Measurements from ENCODE around the gene KCNC4.
A peak's percentile ranks its signal among the peaks of the same experiment; 100 is the strongest.

Gene KCNC4

GRCh38 chr1:110176299-110176956, 33.7 kb upstream of the KCNC4 start:
- H3K27ac ChIP-seq (ENCODE audit: insufficient read depth in 1 of 2, low read depth in 1 of 2, low read length in 2 of 2, poor library complexity in 1 of 2, severe bottlenecking in 2 of 2): no peak overlapping the region
- H3K36me3 ChIP-seq (ENCODE audit: control insufficient read depth in 4 of 4, insufficient read depth in 4 of 4, low read length in 3 of 4): no peaks in the 10 kb centered on the region
- peaks cover 0 to 10% (median 4%) of the 10 kb centered on the region in 4 experiments for H3K4me1 ChIP-seq (ENCODE audit: control extremely low read depth in 1 of 4, control insufficient read depth in 4 of 4, insufficient read depth in 4 of 4, low read length in 3 of 4)
- no peak overlapping the region for H3K4me3 ChIP-seq (ENCODE audit: control insufficient read depth in 1 of 7, extremely low read depth in 1 of 7, insufficient read depth in 4 of 7, low read depth in 2 of 7, low read length in 6 of 7)
- ChIA-PET POLR2A (no interaction called here), CTCF (interaction anchor here (1.1 to 1.7 kb wide), 4 partner anchors 17 to 900 kb away, joined by 3 to 5 read pairs (median 4); no protein-coding TSS in a partner anchor)
- peak; percentile 47 to 79 (median 78) for DNase-seq
- peaks cover 0 to 3% (median 0%) of the 10 kb centered on the region in 5 experiments for H3K9me3 ChIP-seq (ENCODE audit: control extremely low read depth in 1 of 5, control insufficient read depth in 4 of 5, insufficient read depth in 2 of 5, low read depth in 1 of 5, low read length in 4 of 5)
- WGBS (ENCODE audit: insufficient coverage): 55% methylated on average over 7 of the region's 9 CpGs
- H3K27me3 ChIP-seq (replicated peaks in 2 of 5; ENCODE audit: control insufficient read depth in 4 of 5, insufficient read depth in 5 of 5, low read length in 4 of 5): peaks cover 0 to 7% (median 3%) of the 10 kb centered on the region in 5 experiments

- POLR2A ChIA-PET: no interaction called here
- Histone ChIP-seq H3K27me3 (replicated peaks in 2 of 5; ENCODE audit: control insufficient read depth in 4 of 5, insufficient read depth in 5 of 5, low read length in 4 of 5) (peaks cover 0 to 9% (median 5%) of the 10 kb centered on the region in 5 experiments), H3K36me3 (ENCODE audit: control insufficient read depth in 4 of 4, insufficient read depth in 4 of 4, low read length in 3 of 4) (no peaks in the 10 kb centered on the region), H3K4me1 (ENCODE audit: control extremely low read depth in 1 of 4, control insufficient read depth in 4 of 4, insufficient read depth in 4 of 4, low read length in 3 of 4) (peaks cover 0 to 10% (median 4%) of the 10 kb centered on the region in 4 experiments), H3K4me3 (ENCODE audit: control insufficient read depth in 1 of 7, extremely low read depth in 1 of 7, insufficient read depth in 4 of 7, low read depth in 2 of 7, low read length in 6 of 7) (no peak overlapping the region), H3K9me3 (ENCODE audit: control extremely low read depth in 1 of 5, control insufficient read depth in 4 of 5, insufficient read depth in 2 of 5, low read depth in 1 of 5, low read length in 4 of 5) (peaks cover 0 to 3% (median 0%) of the 10 kb centered on the region in 5 experiments), H3K27ac (ENCODE audit: insufficient read depth in 1 of 2, low read depth in 1 of 2, low read length in 2 of 2, poor library complexity in 1 of 2, severe bottlenecking in 2 of 2) (no peak overlapping the region)
- DNase-seq: no peak
- CTCF ChIA-PET: interaction anchor here (1.3 kb wide), 1 partner anchor 283 kb away, joined by 3 read pairs; no protein-coding TSS in a partner anchor
- 95% methylated on average over 3 of the region's 4 CpGs for WGBS (ENCODE audit: insufficient coverage)
These were observed 32.3 kb upstream of the KCNC4 start for GRCh38 chr1:110177775-110178174.

GRCh38 chr1:110183642-110184167, 26.4 kb upstream of the KCNC4 start:
- Histone ChIP-seq H3K27me3 (replicated peaks in 2 of 5; ENCODE audit: control insufficient read depth in 4 of 5, insufficient read depth in 5 of 5, low read length in 4 of 5) (peaks cover 0 to 23% (median 13%) of the 10 kb centered on the region in 5 experiments), H3K4me3 (ENCODE audit: control insufficient read depth in 1 of 7, extremely low read depth in 1 of 7, insufficient read depth in 4 of 7, low read depth in 2 of 7, low read length in 6 of 7) (no peak overlapping the region), H3K36me3 (ENCODE audit: control insufficient read depth in 4 of 4, insufficient read depth in 4 of 4, low read length in 3 of 4) (no peaks in the 10 kb centered on the region), H3K4me1 (ENCODE audit: control extremely low read depth in 1 of 4, control insufficient read depth in 4 of 4, insufficient read depth in 4 of 4, low read length in 3 of 4) (no peaks in the 10 kb centered on the region), H3K27ac (ENCODE audit: insufficient read depth in 1 of 2, low read depth in 1 of 2, low read length in 2 of 2, poor library complexity in 1 of 2, severe bottlenecking in 2 of 2) (no peak overlapping the region), H3K9me3 (ENCODE audit: control extremely low read depth in 1 of 5, control insufficient read depth in 4 of 5, insufficient read depth in 2 of 5, low read depth in 1 of 5, low read length in 4 of 5) (peaks cover 0 to 3% (median 0%) of the 10 kb centered on the region in 5 experiments)
- POLR2A ChIA-PET: no interaction called here
- CTCF ChIA-PET: interaction anchor here (1.0 to 1.4 kb wide), 2 partner anchors 13 to 17 kb away, joined by 3 to 5 read pairs; no protein-coding TSS in a partner anchor
- 94% methylated on average over 11 of the region's 12 CpGs for WGBS (ENCODE audit: insufficient coverage)
- DNase-seq: no peak

GRCh38 chr1:110184446-110184845, 25.7 kb upstream of the KCNC4 start:
- Histone ChIP-seq H3K36me3 (ENCODE audit: control insufficient read depth in 4 of 4, insufficient read depth in 4 of 4, low read length in 3 of 4) (no peaks in the 10 kb centered on the region), H3K4me3 (ENCODE audit: control insufficient read depth in 1 of 7, extremely low read depth in 1 of 7, insufficient read depth in 4 of 7, low read depth in 2 of 7, low read length in 6 of 7) (no peak overlapping the region), H3K9me3 (ENCODE audit: control extremely low read depth in 1 of 5, control insufficient read depth in 4 of 5, insufficient read depth in 2 of 5, low read depth in 1 of 5, low read length in 4 of 5) (no peaks in the 10 kb centered on the region), H3K4me1 (ENCODE audit: control extremely low read depth in 1 of 4, control insufficient read depth in 4 of 4, insufficient read depth in 4 of 4, low read length in 3 of 4) (no peaks in the 10 kb centered on the region), H3K27ac (ENCODE audit: insufficient read depth in 1 of 2, low read depth in 1 of 2, low read length in 2 of 2, poor library complexity in 1 of 2, severe bottlenecking in 2 of 2) (no peak overlapping the region), H3K27me3 (replicated peaks in 2 of 5; ENCODE audit: control insufficient read depth in 4 of 5, insufficient read depth in 5 of 5, low read length in 4 of 5) (peaks cover 0 to 23% (median 13%) of the 10 kb centered on the region in 5 experiments)
- no peak for DNase-seq
- ChIA-PET POLR2A (no interaction called here), CTCF (interaction anchor here (1.0 kb wide), 1 partner anchor 16 kb away, joined by 3 read pairs; no protein-coding TSS in a partner anchor)
- 100% methylated on average over 1 of the region's 5 CpGs for WGBS (ENCODE audit: insufficient coverage)

- Histone ChIP-seq H3K36me3 (ENCODE audit: control insufficient read depth in 4 of 4, insufficient read depth in 4 of 4, low read length in 3 of 4) (no peaks in the 10 kb centered on the region), H3K27ac (ENCODE audit: insufficient read depth in 1 of 2, low read depth in 1 of 2, low read length in 2 of 2, poor library complexity in 1 of 2, severe bottlenecking in 2 of 2) (no peak overlapping the region), H3K9me3 (ENCODE audit: control extremely low read depth in 1 of 5, control insufficient read depth in 4 of 5, insufficient read depth in 2 of 5, low read depth in 1 of 5, low read length in 4 of 5) (no peaks in the 10 kb centered on the region), H3K4me1 (ENCODE audit: control extremely low read depth in 1 of 4, control insufficient read depth in 4 of 4, insufficient read depth in 4 of 4, low read length in 3 of 4) (no peaks in the 10 kb centered on the region), H3K27me3 (replicated peaks in 2 of 5; ENCODE audit: control insufficient read depth in 4 of 5, insufficient read depth in 5 of 5, low read length in 4 of 5) (peaks cover 0 to 23% (median 13%) of the 10 kb centered on the region in 5 experiments), H3K4me3 (ENCODE audit: control insufficient read depth in 1 of 7, extremely low read depth in 1 of 7, insufficient read depth in 4 of 7, low read depth in 2 of 7, low read length in 6 of 7) (no peak overlapping the region)
- peak in 1 of 3 donors; percentile 8 for DNase-seq
- ChIA-PET CTCF (interaction anchor here (0.9 kb wide), 1 partner anchor 127 kb away, joined by 3 read pairs; no protein-coding TSS in a partner anchor), POLR2A (no interaction called here)
- WGBS (ENCODE audit: insufficient coverage): 70% methylated on average over 10 of the region's 10 CpGs
These were observed 24.9 kb upstream of the KCNC4 start for GRCh38 chr1:110185181-110185580.

GRCh38 chr1:110186558-110186957, 23.6 kb upstream of the KCNC4 start:
- 95% methylated on average over 2 of the region's 5 CpGs for WGBS (ENCODE audit: insufficient coverage)
- CTCF ChIA-PET: interaction anchor here (1.2 to 2.0 kb wide), 4 partner anchors 8 to 127 kb away, joined by 3 to 4 read pairs (median 3); no protein-coding TSS in a partner anchor
- H3K4me1 ChIP-seq (ENCODE audit: control extremely low read depth in 1 of 4, control insufficient read depth in 4 of 4, insufficient read depth in 4 of 4, low read length in 3 of 4): no peaks in the 10 kb centered on the region

More at GRCh38 chr1:110186558-110186957, 23.6 kb upstream of the KCNC4 start:
- POLR2A ChIA-PET: no interaction called here
- no peak overlapping the region for H3K4me3 ChIP-seq (ENCODE audit: control insufficient read depth in 1 of 7, extremely low read depth in 1 of 7, insufficient read depth in 4 of 7, low read depth in 2 of 7, low read length in 6 of 7)
- no peak for DNase-seq
- H3K27ac ChIP-seq (ENCODE audit: insufficient read depth in 1 of 2, low read depth in 1 of 2, low read length in 2 of 2, poor library complexity in 1 of 2, severe bottlenecking in 2 of 2): no peak overlapping the region
- no peaks in the 10 kb centered on the region for H3K9me3 ChIP-seq (ENCODE audit: control extremely low read depth in 1 of 5, control insufficient read depth in 4 of 5, insufficient read depth in 2 of 5, low read depth in 1 of 5, low read length in 4 of 5)
- H3K27me3 ChIP-seq (replicated peaks in 2 of 5; ENCODE audit: control insufficient read depth in 4 of 5, insufficient read depth in 5 of 5, low read length in 4 of 5): peaks cover 0 to 17% (median 9%) of the 10 kb centered on the region in 5 experiments
- H3K36me3 ChIP-seq (ENCODE audit: control insufficient read depth in 4 of 4, insufficient read depth in 4 of 4, low read length in 3 of 4): no peaks in the 10 kb centered on the region

Data from common myeloid progenitor, CD34-positive (primary cell).